ENCODE measurements around the gene NETO1. TPM values are rescaled to one million over a fixed set of nuclear protein-coding genes. Genes with fewer than 3 reads are reported as not detected.

The NETO1 gene
- total RNA-seq, 1 donor from 2014 or later, result not detected

- H3K9me3 Mint-ChIP-seq (ENCODE audit: unreplicated experiment), result peaks cover 7% of the 10 kb centered on the region
- no peak overlapping the region for H3K27ac Mint-ChIP-seq (ENCODE audit: unreplicated experiment)
- DNase-seq (ENCODE audit: extremely low spot score, unreplicated experiment), result no peak
- TF ChIP-seq CTCF (IDR thresholded peaks at IDR 0.05), result no peak
- no peaks in the 10 kb centered on the region for H3K4me1 Mint-ChIP-seq (ENCODE audit: unreplicated experiment)
- H3K27me3 Mint-ChIP-seq (ENCODE audit: unreplicated experiment), result no peaks in the 10 kb centered on the region
- H3K4me3 Mint-ChIP-seq (ENCODE audit: unreplicated experiment), result no peak overlapping the region
- no peaks in the 10 kb centered on the region for H3K36me3 Mint-ChIP-seq (ENCODE audit: unreplicated experiment)
These were observed 20.0 kb downstream of the NETO1 start for GRCh38 chr18:72847771-72848170.

- Mint-ChIP-seq H3K27me3 (ENCODE audit: unreplicated experiment) (no peaks in the 10 kb centered on the region), H3K36me3 (ENCODE audit: unreplicated experiment) (no peaks in the 10 kb centered on the region), H3K4me1 (ENCODE audit: unreplicated experiment) (no peaks in the 10 kb centered on the region), H3K9me3 (ENCODE audit: unreplicated experiment) (peaks cover 7% of the 10 kb centered on the region), H3K27ac (ENCODE audit: unreplicated experiment) (no peak overlapping the region), H3K4me3 (ENCODE audit: unreplicated experiment) (no peak overlapping the region)
- DNase-seq (ENCODE audit: extremely low spot score, unreplicated experiment), result no peak
- TF ChIP-seq CTCF (IDR thresholded peaks at IDR 0.05), result no peak
These were observed 20.9 kb downstream of the NETO1 start for GRCh38 chr18:72846736-72847533.

GRCh38 chr18:72843743-72844142, 24.0 kb downstream of the NETO1 start:
- peaks cover 2% of the 10 kb centered on the region for H3K9me3 Mint-ChIP-seq (ENCODE audit: unreplicated experiment)
- no peaks in the 10 kb centered on the region for H3K4me1 Mint-ChIP-seq (ENCODE audit: unreplicated experiment)
- no peak overlapping the region for H3K27ac Mint-ChIP-seq (ENCODE audit: unreplicated experiment)
- no peaks in the 10 kb centered on the region for H3K27me3 Mint-ChIP-seq (ENCODE audit: unreplicated experiment)
- no peaks in the 10 kb centered on the region for H3K36me3 Mint-ChIP-seq (ENCODE audit: unreplicated experiment)
- no peak for TF ChIP-seq CTCF (IDR thresholded peaks at IDR 0.05)
- H3K4me3 Mint-ChIP-seq (ENCODE audit: unreplicated experiment), result no peak overlapping the region
- DNase-seq (ENCODE audit: extremely low spot score, unreplicated experiment), result no peak

GRCh38 chr18:72840109-72840508, 27.7 kb downstream of the NETO1 start:
- Mint-ChIP-seq H3K27me3 (ENCODE audit: unreplicated experiment) (no peaks in the 10 kb centered on the region), H3K4me1 (ENCODE audit: unreplicated experiment) (no peaks in the 10 kb centered on the region), H3K36me3 (ENCODE audit: unreplicated experiment) (no peaks in the 10 kb centered on the region), H3K4me3 (ENCODE audit: unreplicated experiment) (no peak overlapping the region), H3K9me3 (ENCODE audit: unreplicated experiment) (peaks cover 6% of the 10 kb centered on the region), H3K27ac (ENCODE audit: unreplicated experiment) (no peak overlapping the region)
- no peak for DNase-seq (ENCODE audit: extremely low spot score, unreplicated experiment)
- TF ChIP-seq CTCF (IDR thresholded peaks at IDR 0.05), result no peak

GRCh38 chr18:72834731-72835130, 33.1 kb downstream of the NETO1 start:
- no peak for DNase-seq (ENCODE audit: extremely low spot score, unreplicated experiment)
- Mint-ChIP-seq H3K36me3 (ENCODE audit: unreplicated experiment) (no peaks in the 10 kb centered on the region), H3K9me3 (ENCODE audit: unreplicated experiment) (peaks cover 6% of the 10 kb centered on the region), H3K27ac (ENCODE audit: unreplicated experiment) (no peak overlapping the region), H3K27me3 (ENCODE audit: unreplicated experiment) (no peaks in the 10 kb centered on the region), H3K4me3 (ENCODE audit: unreplicated experiment) (no peak overlapping the region), H3K4me1 (ENCODE audit: unreplicated experiment) (no peaks in the 10 kb centered on the region)
- TF ChIP-seq CTCF (IDR thresholded peaks at IDR 0.05), result no peak
